Liver (tissue), 3 donors: Measurements from ENCODE around the gene PRKN.
A peak's percentile ranks its signal among the peaks of the same experiment; 100 is the strongest.

ENCODE experiments used
- EGR1 ChIP-seq, 2 donors: IDR thresholded peaks; 2 replicates each; pipeline ENCODE4 v1.6.1; 2016 to 2018; ENCODE audit warnings: antibody characterized with exemption in 2 of 2, low read depth in 2 of 2
- GABPA ChIP-seq, 2 donors: IDR thresholded peaks in 1 of 2; conservative IDR thresholded peaks in 1 of 2; 2 replicates each; pipeline ENCODE4 v1.6.1; 2016; ENCODE audit warnings: antibody characterized with exemption in 2 of 2, mild to moderate bottlenecking in 1 of 2, moderate library complexity in 1 of 2
- RAD21 ChIP-seq, 2 donors: IDR thresholded peaks; 2 replicates each; pipeline ENCODE4 v1.6.1; 2016; ENCODE audit warnings: antibody characterized with exemption in 2 of 2, mild to moderate bottlenecking in 2 of 2
- TAF1 ChIP-seq: conservative IDR thresholded peaks from 2 replicates; pipeline ENCODE4 v1.6.1; 2016; ENCODE audit warnings: antibody characterized with exemption, mild to moderate bottlenecking
- YY1 ChIP-seq: IDR thresholded peaks from 2 replicates; pipeline ENCODE4 v1.6.1; 2016; ENCODE audit warnings: antibody characterized with exemption, mild to moderate bottlenecking
- TF ChIP-seq, protein P1 (sequence below): fragments of 150-350 bp; IDR thresholded peaks from 2 replicates; pipeline ENCODE4 v1.5.1; 2017; ENCODE audit warnings: improper control_type of control experiment, low read depth, low read length; ENCODE audit not compliant: missing input control
- TF ChIP-seq, protein P2 (sequence below): IDR thresholded peaks from 2 replicates; pipeline ENCODE4 v1.6.1; 2016; ENCODE audit warnings: antibody characterized with exemption
- TF ChIP-seq, protein P3 (sequence below): IDR thresholded peaks from 2 replicates; pipeline ENCODE4 v1.6.1; 2016; ENCODE audit warnings: antibody characterized with exemption
- donor health status: healthy.
- donor health status: healthy.

DNA sequence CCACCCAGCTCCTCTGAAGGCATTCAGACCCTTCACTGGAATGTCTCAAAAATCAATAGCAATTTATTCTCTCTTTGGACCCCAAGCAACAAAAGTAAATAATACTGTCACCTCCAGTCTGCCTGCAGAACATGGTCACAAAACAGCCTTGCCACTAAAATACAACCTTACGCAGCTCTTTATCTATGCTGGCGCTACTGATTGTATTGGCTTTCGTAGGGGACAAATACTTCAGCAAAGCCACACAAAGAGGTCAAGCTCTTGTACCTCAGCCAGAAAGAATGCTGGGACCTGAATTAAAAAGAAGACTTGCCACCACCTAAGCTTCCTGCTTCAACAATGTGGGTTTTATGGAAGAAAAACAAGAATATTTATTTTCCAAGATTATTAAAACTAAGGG is 57.2 kb downstream of the PRKN start:
- TF ChIP-seq TAF1, result no peak
- peak in 1 of 2 donors; percentile 49 for TF ChIP-seq RAD21 (IDR thresholded peaks at IDR 0.05)
- TF ChIP-seq, protein P1, sequence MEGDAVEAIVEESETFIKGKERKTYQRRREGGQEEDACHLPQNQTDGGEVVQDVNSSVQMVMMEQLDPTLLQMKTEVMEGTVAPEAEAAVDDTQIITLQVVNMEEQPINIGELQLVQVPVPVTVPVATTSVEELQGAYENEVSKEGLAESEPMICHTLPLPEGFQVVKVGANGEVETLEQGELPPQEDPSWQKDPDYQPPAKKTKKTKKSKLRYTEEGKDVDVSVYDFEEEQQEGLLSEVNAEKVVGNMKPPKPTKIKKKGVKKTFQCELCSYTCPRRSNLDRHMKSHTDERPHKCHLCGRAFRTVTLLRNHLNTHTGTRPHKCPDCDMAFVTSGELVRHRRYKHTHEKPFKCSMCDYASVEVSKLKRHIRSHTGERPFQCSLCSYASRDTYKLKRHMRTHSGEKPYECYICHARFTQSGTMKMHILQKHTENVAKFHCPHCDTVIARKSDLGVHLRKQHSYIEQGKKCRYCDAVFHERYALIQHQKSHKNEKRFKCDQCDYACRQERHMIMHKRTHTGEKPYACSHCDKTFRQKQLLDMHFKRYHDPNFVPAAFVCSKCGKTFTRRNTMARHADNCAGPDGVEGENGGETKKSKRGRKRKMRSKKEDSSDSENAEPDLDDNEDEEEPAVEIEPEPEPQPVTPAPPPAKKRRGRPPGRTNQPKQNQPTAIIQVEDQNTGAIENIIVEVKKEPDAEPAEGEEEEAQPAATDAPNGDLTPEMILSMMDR, result no peak
- no peak for TF ChIP-seq YY1
- TF ChIP-seq GABPA (IDR thresholded peaks at IDR 0.05 in 1 of 2, conservative IDR thresholded peaks at IDR 0.05 in 1 of 2), result no peak
- no peak for TF ChIP-seq EGR1 (IDR thresholded peaks at IDR 0.05; ENCODE audit: low read depth in 2 of 2)
- TF ChIP-seq, protein P2, sequence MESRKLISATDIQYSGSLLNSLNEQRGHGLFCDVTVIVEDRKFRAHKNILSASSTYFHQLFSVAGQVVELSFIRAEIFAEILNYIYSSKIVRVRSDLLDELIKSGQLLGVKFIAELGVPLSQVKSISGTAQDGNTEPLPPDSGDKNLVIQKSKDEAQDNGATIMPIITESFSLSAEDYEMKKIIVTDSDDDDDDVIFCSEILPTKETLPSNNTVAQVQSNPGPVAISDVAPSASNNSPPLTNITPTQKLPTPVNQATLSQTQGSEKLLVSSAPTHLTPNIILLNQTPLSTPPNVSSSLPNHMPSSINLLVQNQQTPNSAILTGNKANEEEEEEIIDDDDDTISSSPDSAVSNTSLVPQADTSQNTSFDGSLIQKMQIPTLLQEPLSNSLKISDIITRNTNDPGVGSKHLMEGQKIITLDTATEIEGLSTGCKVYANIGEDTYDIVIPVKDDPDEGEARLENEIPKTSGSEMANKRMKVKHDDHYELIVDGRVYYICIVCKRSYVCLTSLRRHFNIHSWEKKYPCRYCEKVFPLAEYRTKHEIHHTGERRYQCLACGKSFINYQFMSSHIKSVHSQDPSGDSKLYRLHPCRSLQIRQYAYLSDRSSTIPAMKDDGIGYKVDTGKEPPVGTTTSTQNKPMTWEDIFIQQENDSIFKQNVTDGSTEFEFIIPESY, result no peak
- TF ChIP-seq, protein P3, sequence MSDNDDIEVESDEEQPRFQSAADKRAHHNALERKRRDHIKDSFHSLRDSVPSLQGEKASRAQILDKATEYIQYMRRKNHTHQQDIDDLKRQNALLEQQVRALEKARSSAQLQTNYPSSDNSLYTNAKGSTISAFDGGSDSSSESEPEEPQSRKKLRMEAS, result no peak
